OCI-LY7 (cell line): ENCODE measurements around the gene SETBP1. TPM values are rescaled to one million over a fixed set of nuclear protein-coding genes. Genes with fewer than 3 reads are reported as not detected.

ENCODE experiments used
- BruUV-seq: library from RNA; stranded (reverse); fragments of 400-500 nt; replicated peaks from 2 replicates; lab custom pipeline; 2021; lab: Mats Ljungman, UMichigan
- CTCF ChIA-PET: fragments of 300-600 bp; sonication (Branson Sonifier 250); formaldehyde crosslinking; loops from one replicate; lab custom pipeline; 2022; ENCODE audit warnings: antibody characterized with exemption; ENCODE audit not compliant: unreplicated experiment; lab: Charles Lee
- POLR2A ChIA-PET: fragments of 300-600 bp; sonication (Branson Sonifier 250); formaldehyde crosslinking; loops from one replicate; lab custom pipeline; 2022; ENCODE audit warnings: antibody characterized with exemption; lab: Charles Lee
- DNase-seq: peaks from one replicate; pipeline ENCODE4 v3.0.0-alpha.2; 2015; ENCODE audit warnings: low spot score
- H2AFZ ChIP-seq: fragments of 200-600 bp; sonication (generic), shearing (Covaris generic); 2 replicates; pipeline ENCODE4 v1.6.1; 2014; ENCODE audit warnings: mild to moderate bottlenecking, antibody characterized with exemption, low read length, moderate library complexity
- H3K27ac ChIP-seq: fragments of 200-600 bp; sonication (generic); 2 replicates; pipeline ENCODE4 v1.5.1; 2014; ENCODE audit warnings: mixed run types, low read depth, mild to moderate bottlenecking, moderate library complexity, low read length, inconsistent platforms; ENCODE audit not compliant: poor library complexity, severe bottlenecking
- H3K36me3 ChIP-seq: fragments of 200-600 bp; sonication (generic); 2 replicates; pipeline ENCODE4 v1.6.1; 2014; ENCODE audit warnings: mild to moderate bottlenecking, antibody characterized with exemption, low read length, moderate library complexity, mixed read lengths; ENCODE audit not compliant: insufficient read depth
- H3K4me1 ChIP-seq: fragments of 200-600 bp; sonication (generic); 2 replicates; pipeline ENCODE4 v1.5.1; 2014; ENCODE audit warnings: mild to moderate bottlenecking, low read length; ENCODE audit not compliant: insufficient read depth, poor library complexity, severe bottlenecking
- H3K4me2 ChIP-seq: fragments of 200-600 bp; sonication (generic); 2 replicates; pipeline ENCODE4 v1.6.1; 2014; ENCODE audit warnings: mild to moderate bottlenecking, low read length
- H3K4me3 ChIP-seq: fragments of 200-600 bp; sonication (generic); 2 replicates; pipeline ENCODE4 v1.5.1; 2014; ENCODE audit warnings: mild to moderate bottlenecking, low read depth, low read length; ENCODE audit not compliant: poor library complexity, severe bottlenecking
- H3K79me2 ChIP-seq: fragments of 200-600 bp; sonication (generic); 2 replicates; pipeline ENCODE4 v1.6.1; 2016; ENCODE audit warnings: low read depth, mild to moderate bottlenecking, low read length, moderate library complexity, mixed read lengths; ENCODE audit not compliant: insufficient read depth
- H3K9me2 ChIP-seq: fragments of 200-600 bp; sonication (generic); 2 replicates; pipeline ENCODE4 v1.6.1; 2016; ENCODE audit warnings: mild to moderate bottlenecking, low read length, mixed read lengths; ENCODE audit not compliant: insufficient read depth
- H3K9me3 ChIP-seq: fragments of 200-600 bp; sonication (generic); 2 replicates; pipeline ENCODE4 v1.6.1; 2014; ENCODE audit warnings: mild to moderate bottlenecking, mixed run types, low read length, mixed read lengths
- H4K20me1 ChIP-seq: fragments of 200-600 bp; sonication (generic); 2 replicates; pipeline ENCODE4 v1.6.1; 2014; ENCODE audit warnings: mild to moderate bottlenecking, antibody characterized with exemption, low read length, moderate library complexity, mixed read lengths; ENCODE audit not compliant: insufficient read depth
- EZH2phosphoT487 ChIP-seq: fragments of 200-600 bp; sonication (generic); IDR thresholded peaks from 2 replicates; pipeline ENCODE4 v1.6.1; 2018; ENCODE audit warnings: low read depth, borderline replicate concordance, mild to moderate bottlenecking, mixed run types, antibody characterized with exemption, low read length, moderate library complexity, mixed read lengths
- intact Hi-C: fragments of 100-400 bp; cut with micrococcal nuclease; formaldehyde crosslinking; loops from one replicate; pipeline ENCODE4 v1.10.0; 2022; ENCODE audit not compliant: unreplicated experiment
- total RNA-seq, 2 experiments: library from RNA; depleted of rRNA in 1 of 2; stranded (reverse); fragments of >200 nt in 1 of 2; shearing (Covaris generic) in 1 of 2; gene quantifications; 2 replicates each; pipeline ENCODE4 v1.2.3, GENCODE V29; 2014 to 2022
- TF ChIP-seq, protein P1 (sequence below): fragments of 200-600 bp; sonication (generic); conservative IDR thresholded peaks from 2 replicates; pipeline ENCODE4 v1.5.1; 2014; ENCODE audit warnings: mild to moderate bottlenecking, antibody characterized with exemption, low read length, moderate library complexity, mixed read lengths

The SETBP1 gene
- total RNA-seq, 2 experiments from 2014 or later, result 2.6 to 9.1 TPM

DNA sequence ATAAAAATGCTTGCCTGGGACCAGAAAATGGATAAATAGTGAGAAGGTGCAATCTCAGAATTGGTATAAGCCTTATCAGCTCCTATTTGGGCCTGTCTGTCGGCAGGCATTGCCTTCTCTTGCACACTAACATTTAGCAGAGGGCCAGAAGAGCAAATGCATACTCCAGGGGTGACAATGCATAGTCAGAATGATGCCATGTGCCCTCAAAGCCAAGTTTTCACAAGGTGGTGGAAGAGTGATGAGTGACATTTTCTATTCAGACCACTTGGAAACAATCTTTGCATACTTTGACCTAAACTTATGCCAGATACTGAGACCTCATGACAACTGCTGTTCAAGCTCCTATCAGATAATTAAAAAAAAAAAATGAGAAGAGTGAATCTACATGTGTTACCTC lies 276.3 kb downstream of the SETBP1 start:
- intact Hi-C loops, result no loop called here
- POLR2A ChIA-PET, result no interaction called here

DNA sequence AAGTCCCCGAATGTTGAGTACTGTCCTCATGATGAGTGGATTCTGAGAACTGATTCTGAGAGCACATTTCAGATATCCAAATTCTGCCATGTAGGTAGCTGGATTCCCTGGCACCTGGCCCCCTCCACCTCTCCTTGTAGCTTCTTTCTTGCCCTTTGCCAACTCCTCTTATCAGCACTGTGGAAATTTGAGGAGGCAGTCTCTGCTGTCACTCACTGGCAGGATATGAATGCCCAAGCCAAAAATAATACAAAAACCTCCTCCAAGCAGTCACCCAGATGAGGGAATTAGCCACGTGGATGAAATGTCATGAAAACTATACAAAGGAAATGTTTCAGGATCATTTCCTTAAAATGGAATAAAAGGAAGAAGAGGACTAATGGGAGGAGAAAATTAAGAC lies 276.8 kb downstream of the SETBP1 start:
- Histone ChIP-seq H4K20me1 (no peaks in the 10 kb centered on the region), H2AFZ (no peak overlapping the region), H3K9me2 (no peaks in the 10 kb centered on the region), H3K27ac (no peak overlapping the region), H3K4me1 (no peaks in the 10 kb centered on the region), H3K79me2 (no peaks in the 10 kb centered on the region), H3K36me3 (no peaks in the 10 kb centered on the region), H3K4me2 (no peak overlapping the region), H3K4me3 (no peak overlapping the region), H3K9me3 (no peaks in the 10 kb centered on the region)
- no peak for DNase-seq
- no peak for TF ChIP-seq EZH2phosphoT487
- TF ChIP-seq, protein P1, sequence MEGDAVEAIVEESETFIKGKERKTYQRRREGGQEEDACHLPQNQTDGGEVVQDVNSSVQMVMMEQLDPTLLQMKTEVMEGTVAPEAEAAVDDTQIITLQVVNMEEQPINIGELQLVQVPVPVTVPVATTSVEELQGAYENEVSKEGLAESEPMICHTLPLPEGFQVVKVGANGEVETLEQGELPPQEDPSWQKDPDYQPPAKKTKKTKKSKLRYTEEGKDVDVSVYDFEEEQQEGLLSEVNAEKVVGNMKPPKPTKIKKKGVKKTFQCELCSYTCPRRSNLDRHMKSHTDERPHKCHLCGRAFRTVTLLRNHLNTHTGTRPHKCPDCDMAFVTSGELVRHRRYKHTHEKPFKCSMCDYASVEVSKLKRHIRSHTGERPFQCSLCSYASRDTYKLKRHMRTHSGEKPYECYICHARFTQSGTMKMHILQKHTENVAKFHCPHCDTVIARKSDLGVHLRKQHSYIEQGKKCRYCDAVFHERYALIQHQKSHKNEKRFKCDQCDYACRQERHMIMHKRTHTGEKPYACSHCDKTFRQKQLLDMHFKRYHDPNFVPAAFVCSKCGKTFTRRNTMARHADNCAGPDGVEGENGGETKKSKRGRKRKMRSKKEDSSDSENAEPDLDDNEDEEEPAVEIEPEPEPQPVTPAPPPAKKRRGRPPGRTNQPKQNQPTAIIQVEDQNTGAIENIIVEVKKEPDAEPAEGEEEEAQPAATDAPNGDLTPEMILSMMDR, result no peak
- intact Hi-C loops, result no loop called here
- BruUV-seq, result no TSS peak
- ChIA-PET CTCF (interaction anchor here (0.8 kb wide), 1 partner anchor 653 kb away, joined by 3 read pairs; no protein-coding TSS in a partner anchor), POLR2A (interaction anchor here (0.8 kb wide), 1 partner anchor 306 kb away, joined by 3 read pairs; no protein-coding TSS in a partner anchor)

More for the DNA sequence above, 276.3 kb downstream of the SETBP1 start:
- BruUV-seq, result no TSS peak
- no peak for TF ChIP-seq EZH2phosphoT487
- TF ChIP-seq, protein P1, result no peak
- Histone ChIP-seq H3K27ac (no peak overlapping the region), H3K79me2 (no peaks in the 10 kb centered on the region), H3K4me2 (no peak overlapping the region), H3K4me1 (no peaks in the 10 kb centered on the region), H3K4me3 (no peak overlapping the region), H3K36me3 (no peaks in the 10 kb centered on the region), H2AFZ (no peak overlapping the region), H3K9me2 (no peaks in the 10 kb centered on the region), H4K20me1 (no peaks in the 10 kb centered on the region), H3K9me3 (no peaks in the 10 kb centered on the region)
- no peak for DNase-seq
- CTCF ChIA-PET, result interaction anchor here (0.8 kb wide), 1 partner anchor 653 kb away, joined by 3 read pairs; no protein-coding TSS in a partner anchor

DNA sequence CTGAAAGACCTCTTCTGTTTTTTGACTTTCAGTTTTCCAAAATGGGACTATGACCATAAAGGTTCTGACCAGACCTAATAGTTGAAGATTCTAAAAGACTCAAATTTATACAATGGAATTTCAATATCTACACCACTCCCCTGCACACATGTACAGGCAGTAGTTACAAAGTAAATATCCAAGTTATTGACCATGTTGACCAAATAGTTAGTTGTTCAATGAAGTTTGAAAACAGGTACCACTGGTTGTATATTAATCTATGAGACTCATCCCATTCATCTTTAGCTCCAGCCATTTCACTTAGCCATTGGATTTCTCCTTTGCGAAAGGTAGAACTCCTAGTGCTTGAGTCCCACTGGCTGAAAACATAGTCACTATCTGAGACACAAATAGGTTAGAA lies 277.4 kb downstream of the SETBP1 start:
- ChIA-PET POLR2A (interaction anchor here (0.8 kb wide), 1 partner anchor 306 kb away, joined by 3 read pairs; no protein-coding TSS in a partner anchor), CTCF (no interaction called here)
- Histone ChIP-seq H3K4me3 (no peak overlapping the region), H3K27ac (no peak overlapping the region), H3K9me3 (no peaks in the 10 kb centered on the region), H2AFZ (no peak overlapping the region), H3K9me2 (no peaks in the 10 kb centered on the region), H3K4me1 (no peaks in the 10 kb centered on the region), H3K4me2 (no peak overlapping the region), H4K20me1 (no peaks in the 10 kb centered on the region), H3K79me2 (no peaks in the 10 kb centered on the region), H3K36me3 (no peaks in the 10 kb centered on the region)
- BruUV-seq, result no TSS peak
- intact Hi-C loops, result no loop called here
- no peak for DNase-seq
- TF ChIP-seq, protein P1, result no peak
- no peak for TF ChIP-seq EZH2phosphoT487
